MM.1S (cell line): ENCODE data around the gene CNPY2.

ENCODE experiments used
- DNase-seq: peaks from one replicate; pipeline ENCODE4 v3.0.0-alpha.2; 2015
- H2AFZ ChIP-seq: fragments of 300-600 bp; sonication (generic); 2 replicates; pipeline ENCODE4 v1.6.0; 2016; ENCODE audit warnings: antibody characterized with exemption, low read length
- H3F3A ChIP-seq: fragments of 300-600 bp; sonication (generic); 2 replicates; pipeline ENCODE4 v1.6.1; 2016; ENCODE audit warnings: mild to moderate bottlenecking, antibody characterized with exemption, low read length, moderate library complexity, mixed read lengths; ENCODE audit not compliant: insufficient read depth
- H3K27ac ChIP-seq: fragments of 300-600 bp; sonication (generic); 2 replicates; pipeline ENCODE4 v1.5.1; 2016; ENCODE audit warnings: mild to moderate bottlenecking, low read length
- H3K27me3 ChIP-seq: fragments of 300-600 bp; sonication (generic); replicated peaks from 2 replicates; pipeline ENCODE4 v1.6.0; 2016; ENCODE audit warnings: low read length; ENCODE audit not compliant: insufficient read depth
- H3K36me3 ChIP-seq: fragments of 300-600 bp; sonication (generic); replicated peaks from 2 replicates; pipeline ENCODE4 v1.6.1; 2016; ENCODE audit warnings: mild to moderate bottlenecking, low read length, mixed read lengths; ENCODE audit not compliant: insufficient read depth
- H3K4me1 ChIP-seq: fragments of 300-600 bp; sonication (generic); 2 replicates; pipeline ENCODE4 v1.6.1; 2016; ENCODE audit warnings: low read length, mixed read lengths
- H3K4me2 ChIP-seq: fragments of 300-600 bp; sonication (generic); 2 replicates; pipeline ENCODE4 v1.6.0; 2016; ENCODE audit warnings: low read depth, low read length
- H3K4me3 ChIP-seq: fragments of 300-600 bp; sonication (generic); 2 replicates; pipeline ENCODE4 v1.5.1; 2016; ENCODE audit warnings: low read length, mixed read lengths
- H3K79me2 ChIP-seq: fragments of 300-600 bp; sonication (generic); 2 replicates; pipeline ENCODE4 v1.6.1; 2016; ENCODE audit warnings: mixed run types, low read length, mixed read lengths
- H3K9ac ChIP-seq: fragments of 300-600 bp; sonication (generic); 2 replicates; pipeline ENCODE4 v1.6.1; 2016; ENCODE audit warnings: low read length, mixed read lengths
- H3K9me2 ChIP-seq: fragments of 300-600 bp; sonication (generic); replicated peaks from 2 replicates; pipeline ENCODE4 v1.6.1; 2016; ENCODE audit warnings: mild to moderate bottlenecking, low read length, mixed read lengths; ENCODE audit not compliant: insufficient read depth
- H3K9me3 ChIP-seq: fragments of 300-600 bp; sonication (generic); replicated peaks from 2 replicates; pipeline ENCODE4 v1.6.1; 2016; ENCODE audit warnings: mild to moderate bottlenecking, low read length, mixed read lengths; ENCODE audit not compliant: insufficient read depth
- H4K20me1 ChIP-seq: fragments of 300-600 bp; sonication (generic); 2 replicates; pipeline ENCODE4 v1.6.1; 2016; ENCODE audit warnings: mild to moderate bottlenecking, low read length, moderate library complexity, mixed read lengths; ENCODE audit not compliant: insufficient read depth
- CTCF ChIP-seq: fragments of 300-600 bp; sonication (generic); IDR thresholded peaks from 2 replicates; pipeline ENCODE4 v1.5.1; 2016; ENCODE audit warnings: antibody characterized with exemption, low read length, mixed read lengths
- EZH2 ChIP-seq: fragments of 300-600 bp; sonication (generic); optimal IDR thresholded peaks from 2 replicates; pipeline ENCODE3; 2017; ENCODE audit warnings: low read depth, mild to moderate bottlenecking, antibody characterized with exemption, low read length, mixed read lengths
- EZH2phosphoT487 ChIP-seq: fragments of 300-600 bp; sonication (generic); IDR thresholded peaks from 2 replicates; pipeline ENCODE4 v1.6.1; 2018; ENCODE audit warnings: antibody characterized with exemption, low read length

The CNPY2 gene

GRCh38 chr12:56261503-56262232 is 54.1 kb downstream of the CNPY2 start:
- Histone ChIP-seq H3K4me3 (no peak overlapping the region), H3K9me2 (no peaks in the 10 kb centered on the region), H4K20me1 (no peaks in the 10 kb centered on the region), H3K79me2 (peaks cover 14% of the 10 kb centered on the region), H3K27ac (no peak overlapping the region), H3K9me3 (no peaks in the 10 kb centered on the region), H3K4me2 (no peak overlapping the region), H3K9ac (no peak overlapping the region), H3F3A (no peaks in the 10 kb centered on the region), H2AFZ (no peak overlapping the region), H3K27me3 (no peaks in the 10 kb centered on the region), H3K4me1 (0 out of 2 replicates have a peak, but pooled peaks cover 4% of the 10 kb centered on the region), H3K36me3 (no peaks in the 10 kb centered on the region)
- DNase-seq, result no peak
- TF ChIP-seq CTCF, result no peak
- TF ChIP-seq EZH2phosphoT487, result no peak
- no peak for TF ChIP-seq EZH2

DNA sequence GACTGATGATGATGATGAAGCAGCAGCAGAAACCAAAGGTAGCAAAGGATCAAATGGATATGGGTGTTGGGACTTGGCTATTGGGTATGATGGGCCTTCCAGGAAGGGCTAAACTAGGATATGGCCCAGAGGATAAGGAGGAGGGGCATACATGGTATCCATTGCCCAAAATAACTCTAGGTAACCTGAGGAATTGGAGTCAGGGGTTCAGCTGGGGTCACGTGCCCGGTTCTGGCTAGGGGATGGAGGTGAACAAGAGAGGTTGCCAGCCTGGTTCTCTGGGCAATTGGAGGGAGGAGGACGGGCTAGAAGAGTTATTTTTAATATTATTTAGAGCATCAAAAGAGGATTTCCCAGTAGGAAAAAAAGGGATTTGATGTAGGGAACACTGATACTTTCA is 54.9 kb downstream of the CNPY2 start:
- Histone ChIP-seq H3K9ac (no peak overlapping the region), H3F3A (no peaks in the 10 kb centered on the region), H3K9me3 (no peaks in the 10 kb centered on the region), H4K20me1 (no peaks in the 10 kb centered on the region), H3K36me3 (no peaks in the 10 kb centered on the region), H3K4me2 (no peak overlapping the region), H3K27me3 (no peaks in the 10 kb centered on the region), H2AFZ (no peak overlapping the region), H3K4me3 (no peak overlapping the region), H3K4me1 (0 out of 2 replicates have a peak, but pooled peaks cover 4% of the 10 kb centered on the region), H3K79me2 (peaks cover 22% of the 10 kb centered on the region), H3K27ac (no peak overlapping the region), H3K9me2 (no peaks in the 10 kb centered on the region)
- no peak for DNase-seq
- TF ChIP-seq EZH2phosphoT487 (no peak), EZH2 (no peak), CTCF (no peak)

GRCh38 chr12:56260380-56260779 is 55.4 kb downstream of the CNPY2 start:
- H3K4me2 ChIP-seq, result no peak overlapping the region
- H4K20me1 ChIP-seq, result no peaks in the 10 kb centered on the region
- H3K9ac ChIP-seq, result no peak overlapping the region
- no peaks in the 10 kb centered on the region for H3K27me3 ChIP-seq
- H3K4me1 ChIP-seq, result 0 out of 2 replicates have a peak, but pooled peaks cover 4% of the 10 kb centered on the region
- no peak overlapping the region for H3K27ac ChIP-seq
- H2AFZ ChIP-seq, result no peak overlapping the region
- H3F3A ChIP-seq, result no peaks in the 10 kb centered on the region
- no peak for DNase-seq
- H3K4me3 ChIP-seq, result no peak overlapping the region
- no peaks in the 10 kb centered on the region for H3K9me2 ChIP-seq
- H3K36me3 ChIP-seq, result no peaks in the 10 kb centered on the region
- no peaks in the 10 kb centered on the region for H3K9me3 ChIP-seq
- H3K79me2 ChIP-seq, result peaks cover 27% of the 10 kb centered on the region
- TF ChIP-seq EZH2 (no peak), CTCF (no peak), EZH2phosphoT487 (no peak)
